ENCODE measurements around the gene MZT2B.
"Not testable (repeated sequence)": the region's sequence is repeated elsewhere in the genome, so short reads cannot be mapped to it uniquely, and the experiment has no call there.

The MZT2B gene

GRCh38 chr2:130219147-130219546 is 37.1 kb downstream of the MZT2B start:
- not testable (repeated sequence) for DNase-seq (ENCODE audit: low read depth in 2 of 2)

GRCh38 chr2:130220505-130220904 is 38.4 kb downstream of the MZT2B start:
- DNase-seq (ENCODE audit: low read depth in 2 of 2): not testable (repeated sequence)

GRCh38 chr2:130222523-130222922 is 40.5 kb downstream of the MZT2B start:
- DNase-seq (ENCODE audit: low read depth in 2 of 2): not testable (repeated sequence)

GRCh38 chr2:130228005-130228404 is 45.9 kb downstream of the MZT2B start:
- not testable (repeated sequence) for DNase-seq (ENCODE audit: low read depth in 2 of 2)

- not testable (repeated sequence) for DNase-seq (ENCODE audit: low read depth in 2 of 2)
These were observed 46.6 kb downstream of the MZT2B start for GRCh38 chr2:130228467-130229160.

GRCh38 chr2:130229161-130229510 is 47.1 kb downstream of the MZT2B start:
- DNase-seq (ENCODE audit: low read depth in 2 of 2): peak; percentile 2 to 8

- DNase-seq (ENCODE audit: low read depth in 2 of 2): not testable (repeated sequence)
These were observed 48.3 kb downstream of the MZT2B start for GRCh38 chr2:130230376-130230775.

GRCh38 chr2:130230907-130231306 is 48.8 kb downstream of the MZT2B start:
- not testable (repeated sequence) for DNase-seq (ENCODE audit: low read depth in 2 of 2)

- DNase-seq (ENCODE audit: low read depth in 2 of 2): no peak
These were observed 49.6 kb downstream of the MZT2B start for GRCh38 chr2:130231656-130232055.

- not testable (repeated sequence) for DNase-seq (ENCODE audit: low read depth in 2 of 2)
These were observed 51.0 kb downstream of the MZT2B start for GRCh38 chr2:130233066-130233465.

GRCh38 chr2:130239581-130239980 is 57.5 kb downstream of the MZT2B start:
- not testable (repeated sequence) for DNase-seq (ENCODE audit: low read depth in 2 of 2)

All from stimulated activated CD4-positive, alpha-beta T cell treated with anti-CD3 and anti-CD28 coated beads, Interleukin-15, amount 100 ng/mL, for 48 hours (primary cell).